Calu3 (cell line): ENCODE measurements around the gene NFATC1. TPM values are rescaled to one million over a fixed set of nuclear protein-coding genes. Genes with fewer than 3 reads are reported as not detected.

Experiments used
- BruUV-seq: library from RNA; stranded (reverse); fragments of 400-500 nt; replicated peaks from 2 replicates; lab custom pipeline; 2021; lab: Mats Ljungman, UMichigan
- CTCF ChIA-PET: fragments of 300-600 bp; sonication (Branson Sonifier 250); formaldehyde crosslinking; loops from one replicate; lab custom pipeline; 2022; ENCODE audit warnings: antibody characterized with exemption; lab: Charles Lee
- DNase-seq: peaks from one replicate; pipeline ENCODE4 v3.0.0; 2022
- H3K27ac Mint-ChIP-seq: one replicate; pipeline ENCODE4 v1.8.0; 2022; ENCODE audit warnings: mixed read lengths; ENCODE audit not compliant: unreplicated experiment
- H3K27me3 Mint-ChIP-seq: one replicate; pipeline ENCODE4 v1.8.0; 2022; ENCODE audit warnings: mixed read lengths; ENCODE audit not compliant: unreplicated experiment
- H3K36me3 Mint-ChIP-seq: one replicate; pipeline ENCODE4 v1.8.0; 2022; ENCODE audit warnings: mild to moderate bottlenecking, moderate library complexity, mixed read lengths; ENCODE audit not compliant: insufficient read depth, unreplicated experiment
- H3K4me1 Mint-ChIP-seq: one replicate; pipeline ENCODE4 v1.8.0; 2022; ENCODE audit warnings: mild to moderate bottlenecking, low read depth, mixed read lengths; ENCODE audit not compliant: unreplicated experiment
- H3K4me3 Mint-ChIP-seq: one replicate; pipeline ENCODE4 v1.8.0; 2022; ENCODE audit warnings: mild to moderate bottlenecking, low read depth, moderate library complexity, mixed read lengths; ENCODE audit not compliant: unreplicated experiment
- H3K9me3 Mint-ChIP-seq: one replicate; pipeline ENCODE4 v1.8.0; 2022; ENCODE audit warnings: low read depth, mixed read lengths; ENCODE audit not compliant: unreplicated experiment
- intact Hi-C: fragments of 100-400 bp; cut with micrococcal nuclease; formaldehyde crosslinking; loops from one replicate; pipeline ENCODE4 v1.10.0; 2022; ENCODE audit not compliant: unreplicated experiment
- total RNA-seq: library from RNA; stranded (reverse); gene quantifications from 2 replicates; pipeline ENCODE4 v1.2.3, GENCODE V29; 2022
- TF ChIP-seq, protein P1 (sequence below): fragments of 200-600 bp; IDR thresholded peaks from one replicate; pipeline ENCODE4 v1.8.0; 2022; ENCODE audit warnings: antibody characterized with exemption; ENCODE audit not compliant: unreplicated experiment

NFATC1 gene
- total RNA-seq, 1 experiment from 2014 or later = 5.9 TPM

DNA sequence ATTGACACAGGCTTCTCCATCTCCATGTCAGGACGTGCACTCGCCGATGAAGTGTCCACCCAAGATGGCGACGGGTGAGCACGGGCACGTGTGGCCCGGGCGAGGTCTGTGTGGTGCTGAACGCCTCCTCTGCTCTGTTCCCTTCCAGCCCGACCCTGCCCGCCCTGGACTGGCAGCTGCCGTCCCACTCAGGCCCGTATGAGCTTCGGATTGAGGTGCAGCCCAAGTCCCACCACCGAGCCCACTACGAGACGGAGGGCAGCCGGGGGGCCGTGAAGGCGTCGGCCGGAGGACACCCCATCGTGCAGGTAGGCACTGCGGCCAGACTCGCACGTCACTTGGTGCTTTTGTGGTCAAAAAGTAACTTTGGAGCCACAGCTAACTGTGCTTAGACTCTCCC, 37.7 kb downstream of the NFATC1 start:
- no peak overlapping the region for H3K27ac Mint-ChIP-seq
- H3K27me3 Mint-ChIP-seq = no peaks in the 10 kb centered on the region
- no peak overlapping the region for H3K4me3 Mint-ChIP-seq
- no TSS peak for BruUV-seq
- CTCF ChIA-PET = no interaction called here
- H3K9me3 Mint-ChIP-seq = no peaks in the 10 kb centered on the region
- TF ChIP-seq, protein P1, sequence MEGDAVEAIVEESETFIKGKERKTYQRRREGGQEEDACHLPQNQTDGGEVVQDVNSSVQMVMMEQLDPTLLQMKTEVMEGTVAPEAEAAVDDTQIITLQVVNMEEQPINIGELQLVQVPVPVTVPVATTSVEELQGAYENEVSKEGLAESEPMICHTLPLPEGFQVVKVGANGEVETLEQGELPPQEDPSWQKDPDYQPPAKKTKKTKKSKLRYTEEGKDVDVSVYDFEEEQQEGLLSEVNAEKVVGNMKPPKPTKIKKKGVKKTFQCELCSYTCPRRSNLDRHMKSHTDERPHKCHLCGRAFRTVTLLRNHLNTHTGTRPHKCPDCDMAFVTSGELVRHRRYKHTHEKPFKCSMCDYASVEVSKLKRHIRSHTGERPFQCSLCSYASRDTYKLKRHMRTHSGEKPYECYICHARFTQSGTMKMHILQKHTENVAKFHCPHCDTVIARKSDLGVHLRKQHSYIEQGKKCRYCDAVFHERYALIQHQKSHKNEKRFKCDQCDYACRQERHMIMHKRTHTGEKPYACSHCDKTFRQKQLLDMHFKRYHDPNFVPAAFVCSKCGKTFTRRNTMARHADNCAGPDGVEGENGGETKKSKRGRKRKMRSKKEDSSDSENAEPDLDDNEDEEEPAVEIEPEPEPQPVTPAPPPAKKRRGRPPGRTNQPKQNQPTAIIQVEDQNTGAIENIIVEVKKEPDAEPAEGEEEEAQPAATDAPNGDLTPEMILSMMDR = no peak
- intact Hi-C loops = no loop called here
- no peaks in the 10 kb centered on the region for H3K36me3 Mint-ChIP-seq
- H3K4me1 Mint-ChIP-seq = no peaks in the 10 kb centered on the region
- DNase-seq = no peak

DNA sequence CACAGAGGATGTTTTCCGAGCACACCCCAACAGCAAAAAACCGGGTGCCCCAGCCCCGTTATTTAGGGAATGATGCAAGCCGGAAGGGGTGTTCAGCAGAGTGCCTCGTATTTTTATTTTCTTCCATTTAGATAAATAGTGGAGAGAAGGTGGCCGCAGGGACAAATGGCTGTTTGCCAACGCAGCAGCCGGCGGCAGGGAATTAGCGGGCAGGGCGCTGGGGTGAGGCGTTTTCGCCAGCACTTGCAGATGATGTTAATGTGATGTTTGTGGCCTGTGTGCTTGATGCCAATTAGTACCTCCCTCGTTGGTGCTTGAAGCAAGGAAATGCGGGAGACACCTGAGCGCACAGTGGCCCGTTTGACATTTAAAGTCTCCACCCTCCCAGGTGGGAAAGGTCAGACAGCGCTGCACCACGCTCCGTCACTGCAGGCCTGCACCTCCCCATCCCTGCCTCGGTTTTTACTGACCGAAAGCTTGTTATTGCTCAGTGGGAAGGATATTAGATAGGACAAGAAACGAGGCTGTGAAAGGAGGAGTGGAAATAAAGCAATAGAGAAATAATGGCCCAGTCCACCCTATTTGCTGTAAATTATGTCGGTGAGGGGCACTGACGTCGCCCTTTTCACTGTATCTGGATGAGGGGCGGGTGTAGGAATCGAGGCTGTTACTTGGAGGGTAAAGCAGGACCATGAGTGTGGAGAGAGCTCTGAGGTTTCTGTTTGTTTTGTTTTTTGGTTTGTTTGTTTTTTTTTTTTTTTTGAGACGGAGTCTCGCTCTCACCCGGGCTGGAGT, 39.1 kb downstream of the NFATC1 start:
- intact Hi-C loops = no loop called here
- no peaks in the 10 kb centered on the region for H3K4me1 Mint-ChIP-seq
- H3K27ac Mint-ChIP-seq = no peak overlapping the region
- no peaks in the 10 kb centered on the region for H3K9me3 Mint-ChIP-seq
- BruUV-seq = no TSS peak
- TF ChIP-seq, protein P1 = no peak
- no peaks in the 10 kb centered on the region for H3K27me3 Mint-ChIP-seq
- no peak overlapping the region for H3K4me3 Mint-ChIP-seq
- no peak for DNase-seq
- CTCF ChIA-PET = interaction anchor here (0.7 kb wide), 1 partner anchor 54 kb away, joined by 6 read pairs; no protein-coding TSS in a partner anchor
- no peaks in the 10 kb centered on the region for H3K36me3 Mint-ChIP-seq

DNA sequence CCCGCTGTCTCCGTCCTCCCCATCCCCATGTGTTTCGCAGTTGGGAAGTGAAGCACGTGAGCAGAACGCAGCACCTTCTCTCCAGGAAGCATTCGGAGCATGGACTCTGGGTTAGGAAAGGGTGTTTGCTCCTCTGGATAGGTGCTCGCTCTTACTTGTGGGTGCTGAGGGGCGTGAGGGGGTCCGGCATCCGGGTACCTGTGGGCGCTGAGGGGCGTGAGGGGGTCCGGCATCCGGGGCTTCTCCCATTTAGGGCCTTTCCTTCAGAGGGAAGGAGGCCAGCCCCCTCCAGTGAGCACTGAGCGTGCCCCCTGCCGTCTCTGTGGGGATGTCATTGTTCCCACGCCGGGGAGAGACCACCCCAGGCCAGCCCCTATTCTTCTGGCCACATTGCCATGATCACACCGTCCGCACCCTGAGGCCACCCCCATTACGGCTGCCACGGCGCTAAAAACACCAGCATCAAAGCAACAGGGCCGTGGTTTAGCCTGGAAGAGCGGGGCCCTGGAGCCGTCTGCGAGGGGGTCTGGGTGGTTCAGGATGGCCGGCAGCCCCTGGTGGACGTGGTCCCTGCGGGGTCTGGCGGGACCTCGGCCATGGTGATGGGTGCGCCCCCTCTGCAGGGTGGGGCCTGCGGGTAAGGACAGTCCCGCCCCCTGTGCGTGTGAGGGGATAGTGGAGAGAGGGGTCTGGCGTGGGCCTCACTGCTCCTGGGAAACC, 41.0 kb downstream of the NFATC1 start:
- Mint-ChIP-seq H3K9me3 (no peaks in the 10 kb centered on the region), H3K4me1 (no peaks in the 10 kb centered on the region), H3K4me3 (no peak overlapping the region), H3K27me3 (no peaks in the 10 kb centered on the region), H3K27ac (no peak overlapping the region), H3K36me3 (no peaks in the 10 kb centered on the region)
- CTCF ChIA-PET = no interaction called here
- no peak for DNase-seq
- intact Hi-C loops = no loop called here
- TF ChIP-seq, protein P1 = no peak
- BruUV-seq = no TSS peak

DNA sequence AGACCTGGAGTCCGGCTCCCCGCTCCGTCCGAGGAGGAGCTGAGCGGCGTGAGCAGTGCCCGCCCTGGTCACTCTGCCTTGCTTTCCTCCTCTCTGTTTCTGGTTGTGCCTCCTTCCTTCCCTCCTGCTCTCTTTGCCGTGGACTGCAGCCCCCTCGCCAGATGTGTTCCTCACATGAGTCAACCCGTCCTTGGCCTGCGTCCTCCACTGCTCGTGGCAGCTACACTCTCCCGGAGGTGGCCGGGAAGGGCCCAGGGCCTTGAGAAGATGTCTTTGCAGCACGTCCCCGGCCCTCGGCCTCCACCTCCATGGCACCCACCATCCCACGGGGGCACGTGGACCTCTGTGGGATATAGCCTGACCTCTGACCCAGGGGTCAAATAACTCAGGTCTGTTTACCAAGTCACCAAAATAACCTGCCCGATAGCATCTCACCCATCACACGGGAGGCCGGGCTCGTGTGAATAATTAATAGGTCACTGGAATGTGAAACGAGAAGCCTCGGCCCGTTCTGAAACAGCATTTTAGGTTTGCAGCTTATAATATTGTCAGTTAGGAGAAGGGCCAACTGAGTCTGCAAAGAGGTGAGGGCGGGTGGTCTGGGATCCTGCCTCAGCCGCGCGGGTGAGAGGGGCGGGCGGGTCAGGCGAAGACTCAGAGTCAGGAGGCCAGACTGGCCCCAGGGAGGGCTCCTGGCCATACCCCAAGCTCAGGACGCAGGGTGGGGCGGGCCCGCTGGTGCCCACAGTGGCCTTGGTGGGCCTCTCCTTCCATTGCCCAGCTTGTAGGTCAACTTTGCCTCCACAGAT, 42.6 kb downstream of the NFATC1 start:
- CTCF ChIA-PET = interaction anchor here (0.6 kb wide), 1 partner anchor 595 kb away, joined by 6 read pairs; no protein-coding TSS in a partner anchor
- no peak for DNase-seq

More for the DNA sequence above, 42.6 kb downstream of the NFATC1 start:
- no peak overlapping the region for H3K27ac Mint-ChIP-seq
- intact Hi-C loops = no loop called here
- H3K27me3 Mint-ChIP-seq = no peaks in the 10 kb centered on the region
- H3K4me3 Mint-ChIP-seq = no peak overlapping the region
- H3K4me1 Mint-ChIP-seq = no peaks in the 10 kb centered on the region
- H3K36me3 Mint-ChIP-seq = no peaks in the 10 kb centered on the region
- no peaks in the 10 kb centered on the region for H3K9me3 Mint-ChIP-seq
- TF ChIP-seq, protein P1 = no peak
- no TSS peak for BruUV-seq
